Body of pancreas (tissue), 4 donors: Measurements from ENCODE around the gene AFF2. TPM values are rescaled to one million over a fixed set of nuclear protein-coding genes. Genes with fewer than 3 reads are reported as not detected.

ENCODE experiments used
- ATAC-seq: fragments of 150-250 bp; one replicate; pipeline ENCODE4 v1.9.1; 2016
- DNase-seq, 4 donors: peaks; one replicate each; pipeline ENCODE4 v3.0.0-alpha.2; 2019
- H3K27ac ChIP-seq, 4 donors: fragments of 200-600 bp; sonication (generic); 1 replicate in 3 of 4; 2 replicates in 1 of 4; pipeline versions ENCODE4 v1.5.1 to v1.6.1; 2016 to 2019; ENCODE audit warnings: mild to moderate bottlenecking in 1 of 4, mixed read lengths in 1 of 4, moderate library complexity in 1 of 4
- H3K27me3 ChIP-seq, 2 donors: fragments of 200-600 bp; sonication (generic); one replicate each; pipeline ENCODE4 v1.6.0; 2016; ENCODE audit warnings: mild to moderate bottlenecking in 1 of 2
- H3K36me3 ChIP-seq, 2 donors: fragments of 200-600 bp; sonication (generic); replicated peaks in 1 of 2; 2 replicates each; pipeline ENCODE4 v1.5.1; 2016; ENCODE audit warnings: low read depth in 2 of 2; ENCODE audit not compliant: insufficient read depth in 1 of 2
- H3K4me1 ChIP-seq: fragments of 200-600 bp; sonication (generic); one replicate; pipeline ENCODE4 v1.6.0; 2016
- H3K4me3 ChIP-seq, 2 donors: fragments of 200-600 bp; sonication (generic); 1 replicate in 1 of 2; 2 replicates in 1 of 2; pipeline ENCODE4 v1.5.1; 2016 to 2019
- H3K9me3 ChIP-seq, 3 donors: fragments of 200-600 bp; sonication (generic); 1 replicate in 2 of 3; 2 replicates in 1 of 3; pipeline ENCODE4 v1.5.1; 2016
- CTCF ChIP-seq, 7 experiments: fragments of 450-650 bp in 4 of 7; fragments of 200-600 bp in 3 of 7; sonication (generic) in 3 of 7; IDR thresholded peaks; one replicate each; pipeline ENCODE4 v1.5.1; 2016 to 2019; ENCODE audit warnings: antibody characterized with exemption in 7 of 7
- POLR2A ChIP-seq, 3 donors: fragments of 450-650 bp; IDR thresholded peaks; one replicate each; pipeline ENCODE4 v1.6.1; 2016; ENCODE audit warnings: antibody characterized with exemption in 3 of 3, mild to moderate bottlenecking in 2 of 3
- WGBS, 2 donors: methylation state at CpG; one replicate each; pipeline ENCODE4 v1.1.5; 2017; 5-methylcytosine and 5-hydroxymethylcytosine counted together
- intact Hi-C: fragments of 100-400 bp; cut with DNase I; formaldehyde crosslinking; loops from one replicate; pipeline ENCODE4 v1.15.1; 2023
- total RNA-seq, 2 donors: library from RNA; depleted of rRNA; stranded (reverse); fragments of >200 nt; gene quantifications; one replicate each; pipeline ENCODE4 v1.1.0, GENCODE V29; 2016

Gene AFF2
- total RNA-seq, 2 donors from 2014 or later, result 0.99 to 2.1 TPM

GRCh38 chrX:148542481-148543255, 42.3 kb downstream of the AFF2 start:
- 37 to 73% methylated on average over 4 to 5 of the region's 5 CpGs for WGBS, 2 donors
- intact Hi-C loops, result no loop called here
- DNase-seq (no peak), ATAC-seq (no peak)
- TF ChIP-seq POLR2A (IDR thresholded peaks at IDR 0.05) (no peak), CTCF (IDR thresholded peaks at IDR 0.05) (no peak)
- Histone ChIP-seq H3K9me3 (no peaks in the 10 kb centered on the region), H3K36me3 (no peaks in the 10 kb centered on the region), H3K4me1 (no peaks in the 10 kb centered on the region), H3K4me3 (no peak overlapping the region), H3K27me3 (no peaks in the 10 kb centered on the region), H3K27ac (no peak overlapping the region)

GRCh38 chrX:148552775-148553174, 52.4 kb downstream of the AFF2 start:
- Histone ChIP-seq H3K27ac (no peak overlapping the region), H3K9me3 (no peaks in the 10 kb centered on the region), H3K4me3 (no peak overlapping the region), H3K36me3 (no peaks in the 10 kb centered on the region), H3K27me3 (no peaks in the 10 kb centered on the region), H3K4me1 (no peaks in the 10 kb centered on the region)
- intact Hi-C loops, result no loop called here
- WGBS, 2 donors, result 62 to 74% methylated on average over 2 of the region's 2 CpGs
- DNase-seq, result no peak
- ATAC-seq, result no peak
- no peak for TF ChIP-seq POLR2A (IDR thresholded peaks at IDR 0.05)
- peak in 1 of 7 experiments; percentile 6 for TF ChIP-seq CTCF (IDR thresholded peaks at IDR 0.05)

DNA sequence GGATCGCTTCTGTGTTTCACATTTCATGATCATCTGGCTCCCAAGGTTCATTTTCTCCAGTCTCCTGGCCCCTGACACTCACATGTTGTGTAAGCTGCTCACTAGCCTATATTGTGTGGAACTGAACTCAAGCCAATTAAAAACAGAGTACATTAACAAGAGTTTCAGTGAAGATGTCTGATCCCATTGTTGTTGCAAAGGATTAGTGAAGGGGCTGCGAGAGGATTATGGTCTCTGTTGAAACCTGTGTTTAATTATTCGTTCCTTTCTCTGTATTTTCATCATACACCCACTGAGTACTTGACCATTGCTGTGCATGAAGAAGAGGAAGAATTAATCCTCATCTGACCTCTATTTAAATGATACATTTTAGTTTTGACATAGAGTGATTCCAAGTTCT, 54.7 kb downstream of the AFF2 start:
- WGBS, 2 donors, result 48 to 66% methylated on average over 3 of the region's 3 CpGs
- intact Hi-C loops, result no loop called here
- Histone ChIP-seq H3K9me3 (no peaks in the 10 kb centered on the region), H3K27me3 (no peaks in the 10 kb centered on the region), H3K36me3 (no peaks in the 10 kb centered on the region), H3K4me1 (no peaks in the 10 kb centered on the region), H3K27ac (no peak overlapping the region), H3K4me3 (no peak overlapping the region)
- no peak for TF ChIP-seq POLR2A (IDR thresholded peaks at IDR 0.05)
- no peak for TF ChIP-seq CTCF (IDR thresholded peaks at IDR 0.05)
- DNase-seq (no peak), ATAC-seq (no peak)

DNA sequence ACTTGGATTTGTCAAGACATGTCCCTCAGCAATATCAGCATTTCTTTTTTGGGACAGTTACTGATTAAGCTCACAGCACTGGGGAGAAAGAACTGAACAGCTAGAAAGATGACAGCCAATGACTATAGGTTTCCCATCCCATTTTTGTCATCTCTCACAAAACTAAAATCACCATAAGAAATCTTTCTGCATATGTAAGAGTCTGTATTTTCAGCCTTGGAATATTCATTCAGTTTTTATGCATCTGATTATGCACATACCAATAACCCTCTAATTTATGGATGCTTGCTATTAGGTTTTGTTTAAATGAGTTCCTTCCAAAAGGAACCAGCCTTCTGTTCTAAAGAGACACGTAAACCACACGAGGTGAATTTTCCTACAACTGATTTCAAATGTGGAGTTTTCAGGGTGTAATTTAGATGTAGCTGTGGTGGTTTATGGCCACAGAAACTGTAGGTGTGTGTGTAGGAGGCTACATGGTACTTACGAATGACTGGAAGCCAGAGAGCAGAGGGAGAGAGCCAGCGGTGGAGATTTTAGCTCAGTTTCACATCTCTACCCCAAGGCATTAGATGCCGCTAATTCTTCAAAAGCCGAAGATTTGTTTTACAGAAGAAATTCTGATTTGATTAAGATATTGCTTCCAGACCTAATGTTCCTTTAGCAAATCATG, 55.3 kb downstream of the AFF2 start:
- H3K27me3 ChIP-seq, result no peaks in the 10 kb centered on the region
- ATAC-seq, result no peak
- H3K4me1 ChIP-seq, result no peaks in the 10 kb centered on the region
- no peak for DNase-seq
- intact Hi-C loops, result no loop called here
- no peaks in the 10 kb centered on the region for H3K9me3 ChIP-seq
- no peak overlapping the region for H3K4me3 ChIP-seq
- H3K36me3 ChIP-seq, result no peaks in the 10 kb centered on the region
- no peak overlapping the region for H3K27ac ChIP-seq
- TF ChIP-seq CTCF (IDR thresholded peaks at IDR 0.05) (no peak), POLR2A (IDR thresholded peaks at IDR 0.05) (no peak)
- 69 to 72% methylated on average over 6 of the region's 6 CpGs for WGBS, 2 donors
